ENCODE data around the gene SNTG2. TPM values are rescaled to one million over a fixed set of nuclear protein-coding genes. Genes with fewer than 3 reads are reported as not detected.

Gene SNTG2
- total and polyA plus RNA-seq, 10 of the 15 experiments (the other 5 are each of a cell fraction or from before 2014, with no cell fraction given) = not detected

DNA sequence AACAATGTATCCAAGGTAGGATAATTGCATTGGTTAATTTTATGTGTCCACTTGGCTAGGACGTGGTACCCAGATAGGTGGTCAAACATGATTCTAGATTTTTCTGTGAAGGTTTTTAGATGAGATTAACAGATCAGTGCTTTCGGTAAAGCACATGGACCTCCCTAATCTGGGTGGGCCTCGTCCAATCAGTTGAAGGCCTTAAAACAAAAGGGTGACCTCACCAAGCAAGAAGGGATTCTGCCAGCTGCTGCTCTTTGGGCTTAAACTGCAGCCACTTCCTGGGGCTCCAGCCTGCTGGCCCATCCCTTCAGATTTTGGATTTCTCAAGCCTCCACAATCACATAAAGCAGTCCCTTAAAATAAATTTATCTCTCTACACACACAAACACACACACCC lies 236.5 kb downstream of the SNTG2 start (continued):
- TF ChIP-seq RFX5 (IDR thresholded peaks at IDR 0.05; ENCODE audit: low read depth, low read length) = no peak
- TF ChIP-seq, protein P1, sequence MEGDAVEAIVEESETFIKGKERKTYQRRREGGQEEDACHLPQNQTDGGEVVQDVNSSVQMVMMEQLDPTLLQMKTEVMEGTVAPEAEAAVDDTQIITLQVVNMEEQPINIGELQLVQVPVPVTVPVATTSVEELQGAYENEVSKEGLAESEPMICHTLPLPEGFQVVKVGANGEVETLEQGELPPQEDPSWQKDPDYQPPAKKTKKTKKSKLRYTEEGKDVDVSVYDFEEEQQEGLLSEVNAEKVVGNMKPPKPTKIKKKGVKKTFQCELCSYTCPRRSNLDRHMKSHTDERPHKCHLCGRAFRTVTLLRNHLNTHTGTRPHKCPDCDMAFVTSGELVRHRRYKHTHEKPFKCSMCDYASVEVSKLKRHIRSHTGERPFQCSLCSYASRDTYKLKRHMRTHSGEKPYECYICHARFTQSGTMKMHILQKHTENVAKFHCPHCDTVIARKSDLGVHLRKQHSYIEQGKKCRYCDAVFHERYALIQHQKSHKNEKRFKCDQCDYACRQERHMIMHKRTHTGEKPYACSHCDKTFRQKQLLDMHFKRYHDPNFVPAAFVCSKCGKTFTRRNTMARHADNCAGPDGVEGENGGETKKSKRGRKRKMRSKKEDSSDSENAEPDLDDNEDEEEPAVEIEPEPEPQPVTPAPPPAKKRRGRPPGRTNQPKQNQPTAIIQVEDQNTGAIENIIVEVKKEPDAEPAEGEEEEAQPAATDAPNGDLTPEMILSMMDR (IDR thresholded peaks at IDR 0.05 in 2 of 3, conservative IDR thresholded peaks at IDR 0.05 in 1 of 3; ENCODE audit: control insufficient read depth in 2 of 3, extremely low read depth in 1 of 3, insufficient read depth in 1 of 3, low read depth in 3 of 3, low read length in 3 of 3) = no peak
- no peak for TF ChIP-seq CHD2 (IDR thresholded peaks at IDR 0.05; ENCODE audit: borderline replicate concordance, low read depth, low read length)
- TF ChIP-seq ZNF24 (IDR thresholded peaks at IDR 0.05) = no peak
- TF ChIP-seq HDAC2 (IDR thresholded peaks at IDR 0.05) = no peak
- no peak for TF ChIP-seq SUZ12 (IDR thresholded peaks at IDR 0.05; ENCODE audit: unreplicated experiment)
- no peak for TF ChIP-seq PAX8 (IDR thresholded peaks at IDR 0.05)

GRCh38 chr2:1192121-1192520 lies 241.5 kb downstream of the SNTG2 start:
- ChIA-PET CTCF (no interaction called here), POLR2A (no interaction called here), SMC1A (ENCODE audit: uncharacterized antibody, unreplicated experiment) (no interaction called here), RAD21 (ENCODE audit: unreplicated experiment) (no interaction called here)
- BruUV-seq (replicated peaks) = no TSS peak
- Histone ChIP-seq H3K79me2 (ENCODE audit: control insufficient read depth, insufficient read depth, low read length) (no peaks in the 10 kb centered on the region), H3K4me1 (ENCODE audit: control insufficient read depth, insufficient read depth, low read length) (no peaks in the 10 kb centered on the region), H3K27ac (ENCODE audit: control insufficient read depth, insufficient read depth) (no peak overlapping the region), H3K36me3 (ENCODE audit: control insufficient read depth in 2 of 2, insufficient read depth in 2 of 2, low read length in 1 of 2) (no peaks in the 10 kb centered on the region), H3K9ac (ENCODE audit: control insufficient read depth, insufficient read depth, low read length) (no peak overlapping the region), H4K20me1 (ENCODE audit: control insufficient read depth, insufficient read depth) (no peaks in the 10 kb centered on the region), H3K4me2 (ENCODE audit: control insufficient read depth, insufficient read depth) (no peak overlapping the region), H2AFZ (ENCODE audit: control insufficient read depth, low read depth, low read length) (no peak overlapping the region), H3K4me3 (no peak overlapping the region), H3K27me3 (replicated peaks in 1 of 2; ENCODE audit: control insufficient read depth in 2 of 2, insufficient read depth in 2 of 2, low read length in 1 of 2) (no peaks in the 10 kb centered on the region), H3K9me3 (replicated peaks; ENCODE audit: control insufficient read depth, insufficient read depth, low read length) (no peaks in the 10 kb centered on the region)
- intact Hi-C loops (cut with micrococcal nuclease; ENCODE audit: unreplicated experiment) (no loop called here), in situ Hi-C loops (cut with MboI) (no loop called here)
- TF ChIP-seq EED (IDR thresholded peaks at IDR 0.05; ENCODE audit: low read depth) (no peak), SUPT20H (IDR thresholded peaks at IDR 0.05; ENCODE audit: borderline replicate concordance, control insufficient read depth, low read depth, low read length) (no peak), ZNF207 (IDR thresholded peaks at IDR 0.05; ENCODE audit: borderline replicate concordance) (no peak), PBX3 (IDR thresholded peaks at IDR 0.05; ENCODE audit: insufficient replicate concordance, low read depth, low read length) (no peak), E2F4 (IDR thresholded peaks at IDR 0.05; ENCODE audit: low read depth, low read length) (no peak), CREB1 (IDR thresholded peaks at IDR 0.05; ENCODE audit: low read depth) (no peak), BRCA1 (IDR thresholded peaks at IDR 0.05; ENCODE audit: low read depth, low read length) (no peak), KLF5 (IDR thresholded peaks at IDR 0.05; ENCODE audit: partially characterized antibody) (no peak)
- DNase-seq (ENCODE audit: low read depth, low spot score) = no peak
- no peak for ATAC-seq
- 36% methylated on average over 5 of the region's 5 CpGs for WGBS (ENCODE audit: insufficient coverage, insufficient replicate concordance, low lambda C conversion rate, missing lambda C conversion rate)
- FAIRE-seq = no peak
